Measurements from ENCODE around the gene RNF212. TPM values are rescaled to one million over a fixed set of nuclear protein-coding genes. Genes with fewer than 3 reads are reported as not detected.

Gene RNF212
- total RNA-seq, 6 experiments from 2014 or later: not detected

DNA sequence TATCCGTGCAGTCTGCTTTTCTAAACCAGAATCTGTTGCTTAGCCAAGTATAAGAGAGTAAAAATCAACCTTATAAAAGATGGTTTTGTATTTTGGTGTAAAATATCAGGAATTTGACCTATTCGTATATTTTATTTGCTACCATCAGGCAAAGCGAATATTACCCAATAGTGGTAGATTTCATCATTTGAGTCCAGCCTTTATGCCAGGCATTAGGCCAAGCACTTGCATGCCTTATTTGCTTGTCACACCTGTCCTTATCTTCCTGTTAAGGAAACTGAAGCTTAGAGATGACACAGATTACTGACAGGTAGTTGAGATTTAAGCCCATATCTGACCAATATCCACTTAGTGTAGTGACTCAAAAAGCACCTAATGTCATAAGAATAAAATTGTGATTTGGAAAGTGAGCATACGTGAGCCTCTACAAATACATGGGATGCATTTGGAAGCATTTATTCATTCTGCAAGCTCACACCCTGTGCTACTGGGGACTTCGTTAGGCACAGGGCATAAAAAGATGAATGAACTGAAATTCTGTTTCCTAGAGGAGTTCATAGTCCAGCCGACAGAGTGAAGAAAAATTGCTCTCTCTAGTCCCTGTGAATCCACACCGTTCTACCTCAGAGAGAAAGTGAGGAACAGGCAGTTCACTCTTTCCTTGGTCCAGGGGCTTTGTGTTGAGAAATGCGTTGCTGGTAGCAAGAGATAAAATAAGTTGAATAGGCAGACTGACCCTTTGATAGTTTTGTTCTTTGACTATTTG lies 2.3 kb upstream of the RNF212 start:
- no peak for DNase-seq
- H3K27ac Mint-ChIP-seq: no peak overlapping the region
- TF ChIP-seq, protein P1, sequence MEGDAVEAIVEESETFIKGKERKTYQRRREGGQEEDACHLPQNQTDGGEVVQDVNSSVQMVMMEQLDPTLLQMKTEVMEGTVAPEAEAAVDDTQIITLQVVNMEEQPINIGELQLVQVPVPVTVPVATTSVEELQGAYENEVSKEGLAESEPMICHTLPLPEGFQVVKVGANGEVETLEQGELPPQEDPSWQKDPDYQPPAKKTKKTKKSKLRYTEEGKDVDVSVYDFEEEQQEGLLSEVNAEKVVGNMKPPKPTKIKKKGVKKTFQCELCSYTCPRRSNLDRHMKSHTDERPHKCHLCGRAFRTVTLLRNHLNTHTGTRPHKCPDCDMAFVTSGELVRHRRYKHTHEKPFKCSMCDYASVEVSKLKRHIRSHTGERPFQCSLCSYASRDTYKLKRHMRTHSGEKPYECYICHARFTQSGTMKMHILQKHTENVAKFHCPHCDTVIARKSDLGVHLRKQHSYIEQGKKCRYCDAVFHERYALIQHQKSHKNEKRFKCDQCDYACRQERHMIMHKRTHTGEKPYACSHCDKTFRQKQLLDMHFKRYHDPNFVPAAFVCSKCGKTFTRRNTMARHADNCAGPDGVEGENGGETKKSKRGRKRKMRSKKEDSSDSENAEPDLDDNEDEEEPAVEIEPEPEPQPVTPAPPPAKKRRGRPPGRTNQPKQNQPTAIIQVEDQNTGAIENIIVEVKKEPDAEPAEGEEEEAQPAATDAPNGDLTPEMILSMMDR (IDR thresholded peaks at IDR 0.05): no peak
- no peaks in the 10 kb centered on the region for H3K36me3 Mint-ChIP-seq (ENCODE audit: low read depth)
- H3K27me3 Mint-ChIP-seq (ENCODE audit: insufficient read depth): peaks cover 26% of the 10 kb centered on the region
- no peaks in the 10 kb centered on the region for H3K9me3 Mint-ChIP-seq
- no peaks in the 10 kb centered on the region for H3K4me1 Mint-ChIP-seq (ENCODE audit: low read depth)
- no peak overlapping the region for H3K4me3 Mint-ChIP-seq

DNA sequence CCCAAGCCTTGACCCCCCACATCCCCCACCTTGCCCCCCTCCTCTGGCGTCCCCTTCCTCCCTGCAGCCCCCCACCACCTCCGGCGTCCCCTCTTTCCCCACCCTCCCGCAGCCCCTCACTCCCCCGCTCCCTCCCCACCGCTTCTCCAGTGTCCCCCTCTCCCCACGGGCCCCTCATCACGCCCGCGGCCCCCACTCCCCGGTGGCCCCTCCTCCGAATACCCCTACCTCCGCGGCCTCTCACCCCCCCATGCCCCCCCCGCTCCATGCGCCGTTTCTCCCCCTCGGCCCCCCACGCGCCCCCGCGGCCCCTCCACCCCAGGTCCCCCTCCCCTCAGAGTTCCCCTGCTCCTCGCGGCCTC lies 562 bp downstream of the RNF212 start:
- Mint-ChIP-seq H3K4me1 (ENCODE audit: low read depth) (no peaks in the 10 kb centered on the region), H3K27me3 (ENCODE audit: insufficient read depth) (peaks cover 25% of the 10 kb centered on the region), H3K27ac (no peak overlapping the region), H3K36me3 (ENCODE audit: low read depth) (no peaks in the 10 kb centered on the region), H3K4me3 (no peak overlapping the region), H3K9me3 (no peaks in the 10 kb centered on the region)
- TF ChIP-seq, protein P1 (IDR thresholded peaks at IDR 0.05): no peak
- no peak for DNase-seq

DNA sequence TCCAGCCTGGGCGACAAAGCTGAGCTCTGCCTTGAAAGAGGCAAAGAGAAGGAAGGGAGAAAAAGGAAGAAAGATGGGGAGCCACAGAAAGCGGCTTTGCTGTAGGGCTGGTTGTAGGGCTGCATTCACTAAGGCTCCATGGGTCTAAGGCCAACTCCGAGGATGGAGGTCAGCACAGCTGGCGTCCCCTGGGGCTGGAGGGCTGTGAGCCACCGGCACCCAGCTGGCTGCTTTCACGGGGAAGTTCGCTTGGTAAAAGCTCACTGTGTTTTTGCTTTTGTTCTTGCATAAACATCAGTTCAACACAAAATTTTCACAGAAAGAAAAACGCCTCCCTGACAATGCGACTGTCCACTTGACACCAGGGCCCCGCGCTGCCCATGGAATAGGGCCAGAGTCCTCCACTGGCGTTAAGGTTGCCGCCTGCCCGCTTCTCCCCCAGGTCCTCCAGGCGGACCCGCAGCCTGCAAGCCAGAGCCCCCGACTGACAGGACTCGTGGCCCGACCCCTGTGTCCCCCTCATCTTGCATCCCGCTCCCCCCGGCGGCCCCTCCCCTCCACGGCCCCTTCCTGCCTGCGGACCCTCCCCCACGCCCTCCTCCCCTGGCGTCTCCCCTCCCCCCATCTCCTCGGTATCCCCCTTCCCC lies 1.1 kb downstream of the RNF212 start:
- H3K4me1 Mint-ChIP-seq (ENCODE audit: low read depth): no peaks in the 10 kb centered on the region
- H3K9me3 Mint-ChIP-seq: no peaks in the 10 kb centered on the region
- DNase-seq: no peak
- H3K36me3 Mint-ChIP-seq (ENCODE audit: low read depth): no peaks in the 10 kb centered on the region
- peaks cover 26% of the 10 kb centered on the region for H3K27me3 Mint-ChIP-seq (ENCODE audit: insufficient read depth)
- TF ChIP-seq, protein P1 (IDR thresholded peaks at IDR 0.05): no peak
- H3K4me3 Mint-ChIP-seq: no peak overlapping the region
- H3K27ac Mint-ChIP-seq: no peak overlapping the region

DNA sequence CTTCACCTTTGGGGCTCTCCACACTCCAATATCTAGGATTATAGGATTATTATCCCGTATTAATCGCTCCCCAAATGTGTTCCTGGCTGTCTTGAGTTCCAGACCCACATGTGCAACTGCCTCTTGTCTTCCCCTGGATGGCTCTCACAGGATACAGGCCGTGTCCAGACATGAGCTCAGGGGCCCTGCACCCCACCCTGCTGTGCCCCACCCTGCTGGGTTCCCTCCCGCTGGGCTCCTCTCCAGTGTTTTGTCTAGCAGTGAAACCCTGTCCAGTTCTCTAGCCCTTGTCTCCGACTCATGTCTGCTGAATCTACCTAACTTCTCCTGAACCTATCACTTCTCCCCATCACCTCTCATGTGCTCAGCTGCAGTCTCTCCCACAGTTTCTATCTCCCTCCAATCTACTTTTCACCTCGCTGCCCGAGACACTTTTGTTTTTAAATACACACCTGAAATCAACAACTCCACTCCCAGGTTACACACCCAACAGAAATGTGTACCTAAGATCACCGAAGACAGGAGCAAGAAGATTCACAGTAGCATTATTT lies 2.0 kb downstream of the RNF212 start:
- Mint-ChIP-seq H3K27me3 (ENCODE audit: insufficient read depth) (peaks cover 28% of the 10 kb centered on the region), H3K27ac (no peak overlapping the region), H3K36me3 (ENCODE audit: low read depth) (no peaks in the 10 kb centered on the region), H3K4me1 (ENCODE audit: low read depth) (no peaks in the 10 kb centered on the region), H3K9me3 (no peaks in the 10 kb centered on the region), H3K4me3 (no peak overlapping the region)
- no peak for DNase-seq
- TF ChIP-seq, protein P1 (IDR thresholded peaks at IDR 0.05): no peak

DNA sequence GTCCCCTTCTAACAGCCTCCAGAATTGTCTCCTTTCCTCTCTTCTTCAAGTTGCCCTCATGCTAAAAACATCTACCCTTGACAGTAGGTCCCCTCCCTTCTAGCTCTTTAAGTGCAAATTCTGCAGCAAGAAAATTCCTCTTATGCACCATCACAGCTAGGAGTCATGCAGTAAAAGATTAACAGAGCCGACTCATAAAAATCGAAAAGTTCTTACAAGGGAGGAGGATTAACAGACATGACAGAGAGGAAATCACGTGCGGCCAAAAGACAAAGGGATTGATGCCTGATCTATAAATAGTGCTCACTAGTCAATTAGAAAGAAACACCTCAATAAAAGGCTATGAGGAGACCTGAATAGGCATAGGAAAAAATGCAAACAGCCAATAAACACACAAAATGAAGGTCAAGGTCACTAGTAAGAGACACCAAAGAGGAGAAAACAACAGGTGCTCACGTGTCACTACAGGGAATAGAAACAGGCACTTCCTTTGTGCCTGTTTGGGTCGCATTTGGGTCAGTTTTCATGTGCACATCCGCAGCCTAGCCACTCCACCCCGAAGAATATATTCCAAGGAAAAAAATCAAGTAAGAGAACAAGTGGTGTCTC lies 3.4 kb downstream of the RNF212 start:
- TF ChIP-seq, protein P1 (IDR thresholded peaks at IDR 0.05): no peak
- no peaks in the 10 kb centered on the region for H3K9me3 Mint-ChIP-seq
- no peaks in the 10 kb centered on the region for H3K36me3 Mint-ChIP-seq (ENCODE audit: low read depth)
- peaks cover 31% of the 10 kb centered on the region for H3K27me3 Mint-ChIP-seq (ENCODE audit: insufficient read depth)
- H3K4me3 Mint-ChIP-seq: no peak overlapping the region
- DNase-seq: no peak
- no peaks in the 10 kb centered on the region for H3K4me1 Mint-ChIP-seq (ENCODE audit: low read depth)
- no peak overlapping the region for H3K27ac Mint-ChIP-seq

Measured in HFFc6 (cell line).